ENCODE measurements around the gene CNTNAP2.

DNA sequence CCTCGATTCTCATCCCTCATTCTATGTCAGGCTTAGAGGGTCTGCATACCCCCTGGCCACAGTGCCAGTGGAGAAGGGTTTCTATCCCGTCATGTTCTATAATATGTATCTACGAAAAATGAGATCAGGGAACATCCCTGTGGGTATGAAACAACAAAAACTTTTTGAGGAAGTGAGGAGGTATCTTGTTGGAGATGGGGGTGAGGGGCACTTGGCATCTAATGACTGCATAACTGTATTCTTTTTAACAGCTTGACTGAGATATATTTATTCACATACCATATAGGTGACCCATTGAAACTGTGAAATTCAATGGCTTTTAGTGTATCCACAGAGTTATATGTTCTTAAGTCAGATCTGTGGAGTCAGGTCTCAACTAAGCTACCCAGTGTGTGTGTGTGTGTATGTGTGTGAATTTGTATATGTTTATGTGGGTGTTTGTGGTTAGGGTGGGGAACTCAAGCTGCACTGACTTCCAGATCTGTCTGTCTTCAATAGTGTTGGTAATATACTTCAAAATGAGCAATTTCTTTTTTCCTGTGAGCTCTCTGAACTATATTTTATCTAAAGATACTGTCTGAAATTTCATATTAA lies 528.9 kb downstream of the CNTNAP2 start:
- TF ChIP-seq POLR2A (IDR thresholded peaks at IDR 0.05) = no peak
- TF ChIP-seq, protein P1, sequence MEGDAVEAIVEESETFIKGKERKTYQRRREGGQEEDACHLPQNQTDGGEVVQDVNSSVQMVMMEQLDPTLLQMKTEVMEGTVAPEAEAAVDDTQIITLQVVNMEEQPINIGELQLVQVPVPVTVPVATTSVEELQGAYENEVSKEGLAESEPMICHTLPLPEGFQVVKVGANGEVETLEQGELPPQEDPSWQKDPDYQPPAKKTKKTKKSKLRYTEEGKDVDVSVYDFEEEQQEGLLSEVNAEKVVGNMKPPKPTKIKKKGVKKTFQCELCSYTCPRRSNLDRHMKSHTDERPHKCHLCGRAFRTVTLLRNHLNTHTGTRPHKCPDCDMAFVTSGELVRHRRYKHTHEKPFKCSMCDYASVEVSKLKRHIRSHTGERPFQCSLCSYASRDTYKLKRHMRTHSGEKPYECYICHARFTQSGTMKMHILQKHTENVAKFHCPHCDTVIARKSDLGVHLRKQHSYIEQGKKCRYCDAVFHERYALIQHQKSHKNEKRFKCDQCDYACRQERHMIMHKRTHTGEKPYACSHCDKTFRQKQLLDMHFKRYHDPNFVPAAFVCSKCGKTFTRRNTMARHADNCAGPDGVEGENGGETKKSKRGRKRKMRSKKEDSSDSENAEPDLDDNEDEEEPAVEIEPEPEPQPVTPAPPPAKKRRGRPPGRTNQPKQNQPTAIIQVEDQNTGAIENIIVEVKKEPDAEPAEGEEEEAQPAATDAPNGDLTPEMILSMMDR (IDR thresholded peaks at IDR 0.05) = no peak

All from suprapubic skin (tissue), 3 donors.